ENCODE measurements around the gene LARP4B. TPM values are rescaled to one million over a fixed set of nuclear protein-coding genes. Genes with fewer than 3 reads are reported as not detected.

Gene LARP4B
- total and polyA plus RNA-seq, 2 experiments from 2014 or later = 18.3 to 52.3 TPM

- Histone ChIP-seq H3K36me3 (ENCODE audit: insufficient read depth) (peaks cover 9% of the 10 kb centered on the region), H3K27ac (ENCODE audit: low read depth) (no peak overlapping the region)
These were observed 52.6 kb downstream of the LARP4B start for GRCh38 chr10:878895-879294.

More at GRCh38 chr10:878895-879294, 52.6 kb downstream of the LARP4B start:
- Histone ChIP-seq H4K20me1 (replicated peaks; ENCODE audit: insufficient read depth) (peaks cover 33% of the 10 kb centered on the region), H3K9me2 (ENCODE audit: insufficient read depth) (no peaks in the 10 kb centered on the region), H3K4me3 (no peak overlapping the region), H3K79me2 (replicated peaks; ENCODE audit: insufficient read depth) (peaks cover 71% of the 10 kb centered on the region), H2AFZ (no peak overlapping the region), H3F3A (replicated peaks; ENCODE audit: low read depth) (0 out of 2 replicates have a peak, but pooled peaks cover 6% of the 10 kb centered on the region), H3K4me1 (ENCODE audit: insufficient read depth) (no peaks in the 10 kb centered on the region), H3K27me3 (ENCODE audit: insufficient read depth) (no peaks in the 10 kb centered on the region), H3K4me2 (no peak overlapping the region)
- Mint-ChIP-seq H3K4me1 (no peaks in the 10 kb centered on the region), H3K4me3 (no peak overlapping the region), H3K9me3 (no peaks in the 10 kb centered on the region), H3K27me3 (ENCODE audit: insufficient read depth, low read depth, poor library complexity) (peaks cover 4% of the 10 kb centered on the region), H3K27ac (peak overlapping the region; percentile 18; the same call in 1 of the 2 replicates), H3K36me3 (ENCODE audit: low read depth) (peaks cover 33% of the 10 kb centered on the region)
- DNase-seq (ENCODE audit: low spot score) (no peak), ATAC-seq (no peak)
- TF ChIP-seq POLR2AphosphoS5 (IDR thresholded peaks at IDR 0.05; ENCODE audit: low read depth) (no peak), NANOG (IDR thresholded peaks at IDR 0.05; ENCODE audit: borderline replicate concordance) (no peak), JUNB (IDR thresholded peaks at IDR 0.05; ENCODE audit: unreplicated experiment) (no peak), CTCF (conservative IDR thresholded peaks at IDR 0.05; ENCODE audit: low read depth in 2 of 2) (no peak), STAT1 (IDR thresholded peaks at IDR 0.05; ENCODE audit: unreplicated experiment) (no peak), EZH2phosphoT487 (IDR thresholded peaks at IDR 0.05; ENCODE audit: unreplicated experiment) (no peak), ZNF114 (CRISPR knock-in tag; IDR thresholded peaks at IDR 0.05) (no peak), REST (IDR thresholded peaks at IDR 0.05; ENCODE audit: unreplicated experiment) (no peak)
